PC-3 (cell line): ENCODE measurements around the gene SORL1. TPM values are rescaled to one million over a fixed set of nuclear protein-coding genes. Genes with fewer than 3 reads are reported as not detected.

Experiments used
- ATAC-seq: fragments of 200-7000 bp; cut with Tn5 transposase; 2 replicates; pipeline ENCODE4 v1.9.1; 2020; ENCODE audit warnings: mild to moderate bottlenecking, moderate library complexity
- BruUV-seq: library from RNA; stranded (reverse); fragments of 400-500 nt; replicated peaks from 2 replicates; lab custom pipeline; 2021; lab: Mats Ljungman, UMichigan
- CTCF ChIA-PET: fragments of 300-600 bp; sonication (Branson Sonifier 250); formaldehyde crosslinking; loops from one replicate; lab custom pipeline; 2022; ENCODE audit warnings: antibody characterized with exemption; lab: Charles Lee
- POLR2A ChIA-PET: fragments of 300-600 bp; sonication (Branson Sonifier 250); formaldehyde crosslinking; loops from one replicate; lab custom pipeline; 2022; ENCODE audit warnings: antibody characterized with exemption; ENCODE audit not compliant: unreplicated experiment; lab: Charles Lee
- DNase-seq: peaks from one replicate; pipeline ENCODE4 v3.0.0-alpha.2; 2015
- H2AFZ ChIP-seq: fragments of 300-600 bp; sonication (generic); 2 replicates; pipeline ENCODE4 v1.6.0; 2016; ENCODE audit warnings: antibody characterized with exemption, low read length
- H3F3A ChIP-seq: fragments of 300-600 bp; sonication (generic); one replicate; pipeline ENCODE4 v1.6.0; 2017; ENCODE audit warnings: antibody characterized with exemption, low read length, control low read depth, mild to moderate bottlenecking; ENCODE audit not compliant: unreplicated experiment
- H3K27ac ChIP-seq: fragments of 300-600 bp; sonication (generic); 2 replicates; pipeline ENCODE4 v1.5.1; 2016; ENCODE audit warnings: mild to moderate bottlenecking, low read length
- H3K27me3 ChIP-seq: fragments of 300-600 bp; sonication (generic); 2 replicates; pipeline ENCODE4 v1.6.1; 2016; ENCODE audit warnings: low read length, mixed read lengths
- H3K36me3 ChIP-seq: fragments of 300-600 bp; sonication (generic); 2 replicates; pipeline ENCODE4 v1.6.1; 2016; ENCODE audit warnings: low read depth, mixed run types, low read length, mixed read lengths
- H3K4me1 ChIP-seq: fragments of 300-600 bp; sonication (generic); 2 replicates; pipeline ENCODE4 v1.5.1; 2016; ENCODE audit warnings: low read length; ENCODE audit not compliant: insufficient read depth
- H3K4me2 ChIP-seq: fragments of 300-600 bp; sonication (generic); 2 replicates; pipeline ENCODE4 v1.6.0; 2016; ENCODE audit warnings: low read length
- H3K4me3 ChIP-seq: fragments of 300-600 bp; sonication (generic); 2 replicates; pipeline ENCODE4 v1.5.1; 2016; ENCODE audit warnings: mild to moderate bottlenecking, low read length, mixed read lengths
- H3K79me2 ChIP-seq: fragments of 300-600 bp; sonication (generic); 2 replicates; pipeline ENCODE4 v1.6.1; 2017; ENCODE audit warnings: low read length, mixed read lengths
- H3K9ac ChIP-seq: fragments of 300-600 bp; sonication (generic); 2 replicates; pipeline ENCODE4 v1.6.0; 2016; ENCODE audit warnings: mild to moderate bottlenecking, low read length
- H3K9me2 ChIP-seq: fragments of 300-600 bp; sonication (generic); replicated peaks from 2 replicates; pipeline ENCODE4 v1.6.1; 2016; ENCODE audit warnings: mixed run types, low read length, mixed read lengths
- H3K9me3 ChIP-seq: fragments of 300-600 bp; sonication (generic); 2 replicates; pipeline ENCODE4 v1.6.1; 2016; ENCODE audit warnings: low read length, mixed read lengths
- H4K20me1 ChIP-seq: fragments of 300-600 bp; sonication (generic); 2 replicates; pipeline ENCODE4 v1.6.1; 2016; ENCODE audit warnings: low read length, mixed read lengths
- EZH2 ChIP-seq: fragments of 300-600 bp; sonication (generic); IDR thresholded peaks from one replicate; pipeline ENCODE4 v1.6.1; 2017; ENCODE audit warnings: antibody characterized with exemption, mild to moderate bottlenecking, low read length; ENCODE audit not compliant: unreplicated experiment
- EZH2phosphoT487 ChIP-seq: fragments of 300-600 bp; sonication (generic); IDR thresholded peaks from 2 replicates; pipeline ENCODE4 v1.6.1; 2018; ENCODE audit warnings: mild to moderate bottlenecking, antibody characterized with exemption, low read length, borderline replicate concordance
- intact Hi-C: fragments of 100-400 bp; cut with micrococcal nuclease; formaldehyde crosslinking; loops from 2 replicates; pipeline ENCODE4 v1.9.0; 2023
- total RNA-seq: library from RNA; depleted of rRNA; stranded (reverse); fragments of >200 nt; gene quantifications from 2 replicates; pipeline ENCODE4 v1.2.3, GENCODE V29; 2014
- TF ChIP-seq, protein P1 (sequence below): fragments of 300-600 bp; sonication (generic); conservative IDR thresholded peaks from 2 replicates; pipeline ENCODE4 v1.5.1; 2017; ENCODE audit warnings: antibody characterized with exemption, low read depth, mild to moderate bottlenecking, low read length

The SORL1 gene
- total RNA-seq, 1 experiment from 2014 or later: 53.7 TPM

GRCh38 chr11:121530257-121530656 lies 78.1 kb downstream of the SORL1 start:
- no peak overlapping the region for H2AFZ ChIP-seq
- BruUV-seq: no TSS peak
- no peaks in the 10 kb centered on the region for H3K27me3 ChIP-seq
- no peak overlapping the region for H3K4me3 ChIP-seq
- H3F3A ChIP-seq: no peaks in the 10 kb centered on the region
- 0 out of 2 replicates have a peak, but pooled peaks cover 8% of the 10 kb centered on the region for H3K9me3 ChIP-seq
- peaks cover 10% of the 10 kb centered on the region for H3K36me3 ChIP-seq
- H3K9ac ChIP-seq: no peak overlapping the region
- no peaks in the 10 kb centered on the region for H3K9me2 ChIP-seq
- ChIA-PET CTCF (no interaction called here), POLR2A (no interaction called here)
- peaks cover 12% of the 10 kb centered on the region for H3K4me1 ChIP-seq
- ATAC-seq (no peak), DNase-seq (no peak)
- H3K27ac ChIP-seq: no peak overlapping the region
- no peaks in the 10 kb centered on the region for H3K79me2 ChIP-seq
- TF ChIP-seq, protein P1, sequence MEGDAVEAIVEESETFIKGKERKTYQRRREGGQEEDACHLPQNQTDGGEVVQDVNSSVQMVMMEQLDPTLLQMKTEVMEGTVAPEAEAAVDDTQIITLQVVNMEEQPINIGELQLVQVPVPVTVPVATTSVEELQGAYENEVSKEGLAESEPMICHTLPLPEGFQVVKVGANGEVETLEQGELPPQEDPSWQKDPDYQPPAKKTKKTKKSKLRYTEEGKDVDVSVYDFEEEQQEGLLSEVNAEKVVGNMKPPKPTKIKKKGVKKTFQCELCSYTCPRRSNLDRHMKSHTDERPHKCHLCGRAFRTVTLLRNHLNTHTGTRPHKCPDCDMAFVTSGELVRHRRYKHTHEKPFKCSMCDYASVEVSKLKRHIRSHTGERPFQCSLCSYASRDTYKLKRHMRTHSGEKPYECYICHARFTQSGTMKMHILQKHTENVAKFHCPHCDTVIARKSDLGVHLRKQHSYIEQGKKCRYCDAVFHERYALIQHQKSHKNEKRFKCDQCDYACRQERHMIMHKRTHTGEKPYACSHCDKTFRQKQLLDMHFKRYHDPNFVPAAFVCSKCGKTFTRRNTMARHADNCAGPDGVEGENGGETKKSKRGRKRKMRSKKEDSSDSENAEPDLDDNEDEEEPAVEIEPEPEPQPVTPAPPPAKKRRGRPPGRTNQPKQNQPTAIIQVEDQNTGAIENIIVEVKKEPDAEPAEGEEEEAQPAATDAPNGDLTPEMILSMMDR: no peak
- TF ChIP-seq EZH2phosphoT487 (no peak), EZH2 (no peak)
- no peaks in the 10 kb centered on the region; the same call in 1 of the 2 replicates for H4K20me1 ChIP-seq
- intact Hi-C loops: no loop called here
- H3K4me2 ChIP-seq: no peak overlapping the region

- ChIA-PET CTCF (interaction anchor here (0.6 kb wide), 1 partner anchor 83 kb away, joined by 5 read pairs; no protein-coding TSS in a partner anchor), POLR2A (no interaction called here)
- ATAC-seq (no peak), DNase-seq (no peak)
- Histone ChIP-seq H3K9ac (no peak overlapping the region), H3K4me3 (no peak overlapping the region), H3K79me2 (no peaks in the 10 kb centered on the region), H2AFZ (no peak overlapping the region), H3K36me3 (peaks cover 7% of the 10 kb centered on the region), H3K9me3 (0 out of 2 replicates have a peak, but pooled peaks cover 5% of the 10 kb centered on the region), H4K20me1 (no peaks in the 10 kb centered on the region; the same call in 1 of the 2 replicates), H3K4me2 (no peak overlapping the region), H3K27ac (no peak overlapping the region), H3F3A (no peaks in the 10 kb centered on the region), H3K9me2 (no peaks in the 10 kb centered on the region), H3K4me1 (peaks cover 21% of the 10 kb centered on the region), H3K27me3 (no peaks in the 10 kb centered on the region)
- no TSS peak for BruUV-seq
- intact Hi-C loops: no loop called here
- TF ChIP-seq, protein P1: no peak
- TF ChIP-seq EZH2 (no peak), EZH2phosphoT487 (no peak)
These were observed 81.5 kb downstream of the SORL1 start for GRCh38 chr11:121533601-121534000.
